Activated T-helper 1 cell treated with anti-CD3 and anti-CD28 coated beads, Interleukin-12 subunit alpha, Interleukin-12 subunit beta, Interleukin-2, Interleukin-4 antibody, amounts not matched to agents 30 ng/mL and 10 ng/mL and 1 ng/mL, durations not matched to agents 14 hours and 24 hours and 36 hours (primary cell): ENCODE measurements around the gene GEMIN5. TPM values are rescaled to one million over a fixed set of nuclear protein-coding genes. Genes with fewer than 3 reads are reported as not detected.
A peak's percentile ranks its signal among the peaks of the same experiment; 100 is the strongest.
"Not testable (repeated sequence)": the region's sequence is repeated elsewhere in the genome, so short reads cannot be mapped to it uniquely, and the experiment has no call there.

Experiments used
- DNase-seq: peaks from one replicate; pipeline ENCODE4 v3.0.0; 2021; ENCODE audit warnings: low spot score
- H3K27ac Mint-ChIP-seq: one replicate; pipeline ENCODE4 v1.8.0; 2021; ENCODE audit warnings: mild to moderate bottlenecking, mixed read lengths
- H3K27me3 Mint-ChIP-seq: one replicate; pipeline ENCODE4 v1.8.0; 2022; ENCODE audit warnings: mild to moderate bottlenecking, moderate library complexity, mixed read lengths; ENCODE audit not compliant: insufficient read depth
- H3K36me3 Mint-ChIP-seq: one replicate; pipeline ENCODE4 v1.8.0; 2021; ENCODE audit warnings: low read depth, mixed read lengths
- H3K4me1 Mint-ChIP-seq: one replicate; pipeline ENCODE4 v1.8.0; 2021; ENCODE audit warnings: low read depth, mixed read lengths
- H3K4me3 Mint-ChIP-seq: one replicate; pipeline ENCODE4 v1.8.0; 2021; ENCODE audit warnings: mild to moderate bottlenecking, moderate library complexity, mixed read lengths
- H3K9me3 Mint-ChIP-seq: one replicate; pipeline ENCODE4 v1.8.0; 2021; ENCODE audit warnings: mixed read lengths
- intact Hi-C: fragments of 100-400 bp; cut with micrococcal nuclease; formaldehyde crosslinking; loops from one replicate; pipeline ENCODE4 v1.15.1; 2024
- total RNA-seq: library from RNA; stranded (reverse); gene quantifications from 2 replicates; pipeline ENCODE4 v1.2.3, GENCODE V29; 2022

Gene GEMIN5
- total RNA-seq, result 36.4 and 40.2 TPM in 2 replicates

GRCh38 chr5:154937718-154938466 is at the start of gene GEMIN5:
GEMIN5 (minus strand) TSS chr5:154938211; CDS start chr5:154938133, 78 bp downstream.
- Mint-ChIP-seq H3K4me3 (peak within 1 kb of the TSS; percentile 94), H3K27me3 (peaks cover 3% of the 10 kb centered on the region), H3K4me1 (peaks cover 18% of the 10 kb centered on the region), H3K9me3 (no peaks in the 10 kb centered on the region), H3K27ac (peak within 1 kb of the TSS; percentile 88), H3K36me3 (peaks cover 16% of the 10 kb centered on the region)
- DNase-seq, result peak; percentile 82
- intact Hi-C loops, result loop anchor here (1.0 kb wide), 1 partner anchor 183 kb away; the partner anchor contains the start of gene LARP1

- intact Hi-C loops, result no loop called here
- no peaks in the 10 kb centered on the region for H3K4me1 Mint-ChIP-seq
- no peaks in the 10 kb centered on the region for H3K36me3 Mint-ChIP-seq
- no peak overlapping the region for H3K4me3 Mint-ChIP-seq
- H3K9me3 Mint-ChIP-seq, result no peaks in the 10 kb centered on the region
- peaks cover 17% of the 10 kb centered on the region for H3K27me3 Mint-ChIP-seq
- no peak overlapping the region for H3K27ac Mint-ChIP-seq
- DNase-seq, result no peak
Observed at GRCh38 chr5:154986151-154986550, 48.1 kb upstream of the GEMIN5 start.

GRCh38 chr5:154984946-154985516 is 47.0 kb upstream of the GEMIN5 start:
- no peak for DNase-seq
- intact Hi-C loops, result no loop called here
- Mint-ChIP-seq H3K27me3 (peaks cover 17% of the 10 kb centered on the region), H3K4me3 (no peak overlapping the region), H3K9me3 (no peaks in the 10 kb centered on the region), H3K36me3 (no peaks in the 10 kb centered on the region), H3K27ac (no peak overlapping the region), H3K4me1 (no peaks in the 10 kb centered on the region)

GRCh38 chr5:154978294-154978693 is 40.3 kb upstream of the GEMIN5 start:
- DNase-seq, intact Hi-C loops, H3K9me3 Mint-ChIP-seq, H3K36me3 Mint-ChIP-seq, H3K27me3 Mint-ChIP-seq, H3K4me1 Mint-ChIP-seq, H3K4me3 Mint-ChIP-seq, H3K27ac Mint-ChIP-seq: not testable (repeated sequence)

GRCh38 chr5:154977409-154977808 is 39.4 kb upstream of the GEMIN5 start:
- DNase-seq, result no peak
- no peaks in the 10 kb centered on the region for H3K4me1 Mint-ChIP-seq
- peaks cover 3% of the 10 kb centered on the region for H3K36me3 Mint-ChIP-seq
- intact Hi-C loops, result no loop called here
- no peaks in the 10 kb centered on the region for H3K9me3 Mint-ChIP-seq
- H3K4me3 Mint-ChIP-seq, result no peak overlapping the region
- H3K27me3 Mint-ChIP-seq, result no peaks in the 10 kb centered on the region
- H3K27ac Mint-ChIP-seq, result no peak overlapping the region

GRCh38 chr5:154976082-154976481 is 38.1 kb upstream of the GEMIN5 start:
- intact Hi-C loops, H3K4me1 Mint-ChIP-seq, H3K27ac Mint-ChIP-seq, DNase-seq, H3K9me3 Mint-ChIP-seq, H3K4me3 Mint-ChIP-seq, H3K27me3 Mint-ChIP-seq, H3K36me3 Mint-ChIP-seq: not testable (repeated sequence)

- no peak for DNase-seq
- Mint-ChIP-seq H3K27me3 (no peaks in the 10 kb centered on the region), H3K9me3 (no peaks in the 10 kb centered on the region), H3K4me1 (no peaks in the 10 kb centered on the region), H3K36me3 (peaks cover 13% of the 10 kb centered on the region), H3K4me3 (no peak overlapping the region), H3K27ac (no peak overlapping the region)
- intact Hi-C loops, result no loop called here
Observed at GRCh38 chr5:154972476-154973080, 34.6 kb upstream of the GEMIN5 start.

- Mint-ChIP-seq H3K9me3 (no peaks in the 10 kb centered on the region), H3K27ac (no peak overlapping the region), H3K36me3 (peaks cover 13% of the 10 kb centered on the region), H3K4me3 (no peak overlapping the region), H3K27me3 (no peaks in the 10 kb centered on the region), H3K4me1 (peaks cover under 1% of the 10 kb centered on the region)
- intact Hi-C loops, result no loop called here
- no peak for DNase-seq
Observed at GRCh38 chr5:154971501-154971900, 33.5 kb upstream of the GEMIN5 start.

- Mint-ChIP-seq H3K4me3 (no peak overlapping the region), H3K27ac (no peak overlapping the region), H3K36me3 (peaks cover 18% of the 10 kb centered on the region), H3K27me3 (no peaks in the 10 kb centered on the region), H3K9me3 (no peaks in the 10 kb centered on the region), H3K4me1 (peaks cover 8% of the 10 kb centered on the region)
- intact Hi-C loops, result no loop called here
- DNase-seq, result no peak
Observed at GRCh38 chr5:154970759-154971158, 32.7 kb upstream of the GEMIN5 start.

GRCh38 chr5:154968953-154969352 is 30.9 kb upstream of the GEMIN5 start:
- DNase-seq, result no peak
- Mint-ChIP-seq H3K9me3 (no peaks in the 10 kb centered on the region), H3K4me1 (peaks cover 19% of the 10 kb centered on the region), H3K27me3 (no peaks in the 10 kb centered on the region), H3K4me3 (no peak overlapping the region), H3K36me3 (peaks cover 22% of the 10 kb centered on the region), H3K27ac (no peak overlapping the region)
- intact Hi-C loops, result no loop called here

GRCh38 chr5:154967421-154968024 is 29.5 kb upstream of the GEMIN5 start:
- intact Hi-C loops, result no loop called here
- Mint-ChIP-seq H3K27ac (no peak overlapping the region), H3K9me3 (no peaks in the 10 kb centered on the region), H3K36me3 (peaks cover 28% of the 10 kb centered on the region), H3K4me1 (peaks cover 19% of the 10 kb centered on the region), H3K27me3 (no peaks in the 10 kb centered on the region), H3K4me3 (no peak overlapping the region)
- DNase-seq, result no peak

GRCh38 chr5:154966874-154967273 is 28.9 kb upstream of the GEMIN5 start:
- H3K4me1 Mint-ChIP-seq, result peaks cover 19% of the 10 kb centered on the region
- intact Hi-C loops, result no loop called here
- no peak overlapping the region for H3K4me3 Mint-ChIP-seq
- H3K36me3 Mint-ChIP-seq, result peaks cover 30% of the 10 kb centered on the region
- no peaks in the 10 kb centered on the region for H3K9me3 Mint-ChIP-seq
- no peak for DNase-seq
- H3K27ac Mint-ChIP-seq, result no peak overlapping the region
- H3K27me3 Mint-ChIP-seq, result no peaks in the 10 kb centered on the region
